DMS153 treated with DMSO at 0.1 percent for 48 hours (cell line): ENCODE measurements around the gene ELL3.
"Not testable (repeated sequence)": the region's sequence is repeated elsewhere in the genome, so short reads cannot be mapped to it uniquely, and the experiment has no call there.

ENCODE experiments used
- DNase-seq: peaks from one replicate; lab custom pipeline; 2025; ENCODE audit not compliant: unreplicated experiment; lab: John Stamatoyannopoulos, UW

The ELL3 gene

DNA sequence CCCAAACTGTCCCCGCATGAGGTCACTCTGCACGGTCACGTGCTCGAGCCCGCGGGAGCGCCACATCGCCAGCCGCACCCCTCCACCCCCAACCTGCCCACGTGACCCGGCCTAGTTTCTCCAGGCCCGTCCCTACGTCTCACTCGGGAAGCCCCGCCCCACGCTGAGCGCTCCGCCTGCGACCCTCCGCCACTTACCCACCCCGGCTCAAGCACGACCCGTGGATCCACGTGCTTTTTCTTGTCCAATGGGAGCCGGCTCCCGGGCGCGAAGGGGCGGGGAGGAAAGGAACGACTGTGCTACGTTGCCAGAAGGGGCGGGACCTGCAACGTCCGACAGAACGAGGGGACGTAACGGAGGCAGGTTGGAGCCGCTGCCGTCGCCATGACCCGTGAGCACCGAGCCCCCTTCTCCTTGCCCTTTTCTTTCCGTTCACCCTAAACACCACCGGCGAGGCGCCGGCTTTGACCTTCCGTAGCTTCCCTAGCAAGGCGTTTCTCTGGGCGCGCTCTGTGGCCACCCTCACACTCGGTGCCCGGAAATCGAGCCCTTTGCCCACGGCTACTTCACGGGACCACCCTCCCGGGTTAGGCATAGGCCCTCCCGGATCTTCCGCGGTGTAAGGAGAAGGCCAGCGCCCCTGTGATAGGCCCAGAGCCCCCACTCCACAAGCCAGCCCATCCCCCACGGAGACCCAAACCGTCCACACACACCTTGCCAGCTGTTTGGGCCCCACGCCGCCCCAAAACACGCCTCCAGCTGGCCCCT, 15.4 kb upstream of the ELL3 start, which contains the start of gene SERF2:
TSS of gene SERF2 (plus strand) at position 328 of the 768 bp plus-strand sequence. CDS start at position 385, 57 bp downstream.
- DNase-seq, result peak; percentile 48

- DNase-seq, result no peak
Observed at GRCh38 chr15:43789409-43789808, 12.6 kb upstream of the ELL3 start.

DNA sequence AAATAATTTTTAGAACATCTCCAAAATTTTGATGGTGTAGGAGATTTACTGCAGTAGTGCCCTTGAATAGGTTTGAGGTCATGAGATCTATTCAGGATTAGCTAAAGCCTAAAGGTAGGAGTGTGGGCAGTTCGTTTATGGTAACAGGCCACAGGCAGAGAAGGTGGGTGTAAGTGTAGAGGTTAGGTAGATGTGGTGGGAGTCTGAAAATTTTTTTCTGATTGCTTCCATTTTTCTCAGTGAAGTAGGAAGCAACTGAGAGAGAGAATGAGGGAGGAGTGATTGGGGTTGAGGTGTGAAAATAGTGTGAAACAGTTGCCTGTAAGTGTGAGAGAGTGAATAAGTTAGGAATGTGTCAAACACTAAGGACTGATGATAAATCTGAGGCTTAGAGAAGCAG, 2.2 kb upstream of the ELL3 start:
- no peak for DNase-seq

GRCh38 chr15:43777267-43777914, 625 bp upstream of the ELL3 start:
- DNase-seq, result peak; percentile 41

- DNase-seq, result no peak
Observed at GRCh38 chr15:43776101-43776717, 557 bp downstream of the ELL3 start.

DNA sequence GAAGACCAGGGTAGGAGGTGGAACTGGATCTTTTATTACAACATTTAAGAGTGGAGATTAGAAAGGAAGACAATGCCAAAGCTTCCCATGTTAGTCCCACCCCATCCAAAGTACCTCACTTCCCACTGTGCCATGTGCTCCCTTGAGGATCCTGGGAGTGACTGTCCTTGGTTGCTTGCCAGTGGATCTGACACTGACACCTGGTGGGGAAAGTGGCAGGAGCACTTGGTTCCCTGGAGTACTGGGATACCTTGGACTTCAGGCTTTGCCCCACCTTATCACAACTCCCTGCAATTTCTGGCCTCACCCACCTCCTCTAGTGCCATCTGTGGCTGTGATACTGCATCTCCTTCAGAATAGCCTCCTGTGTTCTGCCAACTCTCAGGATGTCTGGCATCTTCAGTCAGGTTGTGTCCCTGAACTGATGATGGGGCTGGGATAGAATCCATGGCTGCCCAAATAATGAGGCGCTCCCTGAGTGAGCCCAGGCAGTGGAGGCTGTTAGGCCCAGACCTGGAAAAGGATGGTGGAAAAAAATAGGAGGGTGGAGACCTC, 1.3 kb downstream of the ELL3 start:
- DNase-seq, result peak; percentile 10

DNA sequence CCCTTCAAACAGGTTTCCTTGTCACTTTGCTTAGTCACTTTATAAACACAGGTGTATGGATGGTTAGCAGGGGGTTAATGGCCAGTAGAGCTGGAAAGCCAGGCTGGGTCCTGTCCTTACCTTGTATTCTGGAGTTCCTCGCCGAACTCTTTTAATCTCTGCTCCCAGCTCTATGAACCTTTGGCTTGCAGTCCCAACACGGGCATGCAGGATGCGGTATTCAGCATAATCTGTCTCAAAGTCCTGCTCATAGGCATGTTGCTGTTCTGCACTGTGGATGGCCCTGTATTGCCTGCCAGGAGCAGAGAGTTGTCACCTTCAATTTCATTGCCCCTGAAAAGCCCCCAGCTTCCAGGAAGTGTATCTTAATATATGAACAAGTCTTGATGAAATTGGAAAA, 2.7 kb downstream of the ELL3 start:
- DNase-seq, result no peak

DNA sequence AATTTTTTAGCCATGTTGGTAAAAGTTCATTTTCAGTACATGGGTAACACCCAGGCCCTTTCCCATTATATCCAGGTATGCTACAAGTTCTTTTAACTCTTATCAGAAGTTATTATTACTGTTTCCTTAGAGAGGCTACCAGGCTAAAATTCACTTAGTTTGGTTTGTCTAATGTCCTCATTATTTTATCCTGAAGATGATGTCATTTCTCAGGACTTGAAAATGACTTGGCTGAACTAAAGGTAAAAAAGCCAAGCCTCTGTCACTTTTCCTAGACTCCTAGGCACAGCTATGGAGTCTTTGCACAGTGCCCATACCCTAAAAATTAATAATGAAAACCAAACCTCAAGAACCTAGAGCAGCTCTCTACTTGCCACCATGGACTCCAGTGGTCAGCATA, 4.1 kb downstream of the ELL3 start:
- DNase-seq, result no peak

GRCh38 chr15:43771816-43772215, 5.0 kb downstream of the ELL3 start:
- DNase-seq, result no peak

- no peak for DNase-seq
Observed at GRCh38 chr15:43769584-43770228, 7.1 kb downstream of the ELL3 start.

DNA sequence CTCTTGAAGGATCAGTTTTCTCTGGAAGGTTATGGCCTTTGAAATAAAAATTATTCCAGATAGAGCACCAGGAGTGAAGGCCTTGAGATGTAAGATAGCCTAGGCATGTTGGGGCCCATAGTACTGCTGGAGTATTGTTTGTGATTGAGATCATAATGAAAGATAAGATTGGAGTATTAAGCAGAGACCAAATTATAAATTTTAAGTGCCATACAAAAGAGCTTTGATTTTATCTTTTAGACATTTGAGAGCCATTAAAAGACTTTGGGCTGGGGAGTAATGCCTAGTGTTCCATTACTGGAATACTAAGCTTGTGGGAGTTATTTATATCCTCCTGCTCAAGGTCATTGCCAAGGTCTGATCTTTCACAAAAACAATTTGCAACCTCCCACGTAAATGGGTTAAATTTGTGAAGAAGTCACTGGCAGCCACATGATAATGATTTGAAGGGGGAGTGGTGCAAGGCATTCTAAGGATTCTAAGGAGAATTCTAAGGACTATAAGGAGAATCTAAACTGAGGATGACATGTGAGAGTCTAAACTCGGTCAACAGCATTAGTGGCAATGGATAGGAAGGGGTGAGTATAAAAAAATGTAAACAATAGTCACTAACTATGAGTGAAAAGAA, 12.8 kb downstream of the ELL3 start:
- no peak for DNase-seq

- no peak for DNase-seq
Observed at GRCh38 chr15:43762824-43763223, 13.9 kb downstream of the ELL3 start.

DNA sequence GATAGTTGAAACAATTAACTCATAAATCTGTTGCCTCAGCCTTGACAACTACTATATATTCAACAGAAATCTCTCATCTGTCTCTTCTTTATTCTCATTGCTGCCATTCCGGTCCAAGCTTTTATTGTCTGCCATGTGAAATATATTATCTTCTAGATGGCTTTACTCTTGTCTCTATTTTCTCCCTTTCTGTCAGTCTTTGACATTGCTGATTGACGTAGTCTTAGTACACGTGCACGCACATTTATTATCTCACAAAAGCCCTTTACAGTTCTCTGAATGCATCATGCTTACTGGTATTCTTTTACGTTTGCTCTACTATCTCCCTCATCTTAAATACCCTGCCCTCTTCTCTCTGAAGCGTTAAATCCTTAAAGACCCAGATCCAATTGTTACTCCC, 24.9 kb downstream of the ELL3 start:
- no peak for DNase-seq

DNA sequence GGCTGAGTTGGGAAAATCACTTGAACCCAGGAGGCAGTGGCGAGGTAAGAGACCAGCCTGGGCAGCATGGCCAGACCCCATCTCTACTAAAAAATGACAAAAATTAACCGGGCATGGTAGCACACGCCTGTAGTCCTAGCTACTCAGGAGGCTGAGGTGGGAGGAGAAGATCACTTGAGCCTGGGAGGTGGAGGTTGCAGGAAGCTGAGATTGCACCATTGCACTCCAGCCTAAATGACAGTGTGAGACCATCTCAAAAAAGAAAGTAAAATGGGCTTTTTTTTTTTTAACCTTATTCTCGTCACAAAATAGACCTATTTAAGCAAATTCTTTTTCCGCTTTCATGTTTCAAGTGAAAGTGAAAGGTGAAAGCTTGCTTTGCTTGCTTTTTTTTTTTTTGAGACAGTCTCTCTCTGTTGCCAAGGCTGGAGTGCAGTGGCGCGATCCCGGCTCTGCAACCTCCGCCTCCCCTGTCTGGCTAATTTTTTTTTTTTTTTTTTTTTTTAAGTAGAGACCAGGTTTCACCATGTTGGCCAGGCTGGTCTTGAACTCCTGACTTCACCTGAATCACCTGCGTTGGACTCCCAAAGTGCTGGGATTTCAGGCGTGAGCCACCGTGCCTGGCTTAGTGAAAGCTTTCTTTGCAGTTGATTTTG, 26.9 kb downstream of the ELL3 start:
- DNase-seq, result no peak

GRCh38 chr15:43748376-43748775, 28.4 kb downstream of the ELL3 start:
- DNase-seq, result no peak

- DNase-seq, result not testable (repeated sequence)
Observed at GRCh38 chr15:43746903-43747309, 29.9 kb downstream of the ELL3 start.

DNA sequence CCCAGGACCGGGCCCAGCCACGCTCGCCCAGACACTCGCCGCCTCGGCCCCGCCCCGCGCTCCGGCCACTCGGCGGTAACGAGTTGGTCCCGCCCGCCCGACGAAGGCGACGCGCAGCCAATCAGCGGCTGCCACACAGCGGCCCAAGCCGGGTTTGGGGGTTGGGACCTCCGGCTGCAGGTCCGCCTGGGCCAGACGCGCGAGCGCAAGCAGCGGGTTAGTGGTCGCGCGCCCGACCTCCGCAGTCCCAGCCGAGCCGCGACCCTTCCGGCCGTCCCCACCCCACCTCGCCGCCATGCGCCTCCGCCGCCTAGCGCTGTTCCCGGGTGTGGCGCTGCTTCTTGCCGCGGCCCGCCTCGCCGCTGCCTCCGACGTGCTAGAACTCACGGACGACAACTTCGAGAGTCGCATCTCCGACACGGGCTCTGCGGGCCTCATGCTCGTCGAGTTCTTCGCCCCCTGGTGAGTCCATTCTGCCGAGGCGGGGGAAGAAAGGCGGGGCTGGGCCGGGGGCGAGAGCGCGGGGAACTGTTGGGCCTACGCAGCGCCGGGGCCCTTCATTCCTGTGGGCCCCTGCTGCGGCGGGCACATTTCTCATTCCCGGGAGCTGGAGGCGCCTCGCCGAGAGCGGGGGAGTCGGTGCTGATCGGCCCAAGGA, 30.4 kb downstream of the ELL3 start, which contains the start of gene PDIA3:
TSS of gene PDIA3 (plus strand) at position 194 of the 658 bp plus-strand sequence. CDS start at position 296, 102 bp downstream.
- peak; percentile 8 for DNase-seq

DNA sequence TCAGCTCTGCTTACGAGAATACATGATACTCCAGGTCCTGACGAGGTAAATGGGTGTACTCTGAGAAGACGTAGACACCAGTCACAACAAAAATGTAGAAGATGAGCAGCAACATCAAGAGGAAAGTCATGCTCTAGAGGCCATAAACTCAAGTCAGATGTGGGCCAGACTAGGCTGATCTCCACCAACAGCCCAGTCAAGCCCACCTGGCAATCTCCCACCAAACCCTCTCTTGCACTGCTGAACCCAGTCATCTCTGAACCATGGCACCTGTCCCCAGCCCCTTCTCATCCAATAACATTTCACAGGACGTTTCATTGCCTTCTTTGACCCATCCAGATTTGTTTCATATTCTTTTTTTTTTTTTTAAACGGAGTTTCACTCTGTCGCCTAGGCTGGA, 41.4 kb downstream of the ELL3 start:
- no peak for DNase-seq

DNA sequence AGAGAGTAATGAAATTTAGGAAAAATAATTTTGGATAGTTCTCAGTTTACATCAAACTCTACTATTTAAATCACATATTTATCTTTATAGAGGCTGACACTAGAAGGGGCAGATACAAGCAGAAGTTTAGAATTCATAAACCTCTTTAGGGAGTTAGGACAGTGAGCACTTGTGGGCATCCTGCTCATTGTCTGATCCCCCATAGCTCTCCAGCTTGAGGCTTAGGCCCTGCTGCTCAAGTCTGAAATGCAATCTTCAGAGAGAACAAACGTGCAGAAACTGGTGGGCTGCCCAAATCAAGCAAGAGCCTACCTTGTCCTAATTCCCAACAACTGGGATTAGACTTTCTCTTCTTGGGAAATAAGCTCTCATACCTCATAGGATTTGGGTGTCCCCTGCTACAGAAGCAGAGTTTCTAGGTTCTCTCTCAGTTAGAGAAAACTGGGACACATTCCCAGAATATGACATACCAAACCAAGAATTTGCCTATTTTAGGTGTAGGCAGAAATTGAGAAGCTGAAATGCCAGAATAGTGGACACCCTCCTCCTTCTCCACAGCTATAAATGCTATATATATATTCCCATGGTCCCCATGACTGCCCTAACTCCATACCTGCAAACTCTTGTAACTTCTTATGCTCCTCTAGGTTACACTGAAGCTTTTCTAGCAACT, 48.6 kb downstream of the ELL3 start:
- DNase-seq, result not testable (repeated sequence)
